ENCODE data around the gene BICRA.
A peak's percentile ranks its signal among the peaks of the same experiment; 100 is the strongest.
"Not testable (repeated sequence)": the region's sequence is repeated elsewhere in the genome, so short reads cannot be mapped to it uniquely, and the experiment has no call there.

The BICRA gene

GRCh38 chr19:47631681-47632446, 22.9 kb downstream of the BICRA start:
- ATAC-seq (ENCODE audit: low read depth) (no peak), DNase-seq (ENCODE audit: low spot score in 2 of 2) (no peak)
- Mint-ChIP-seq H3K9me3 (no peaks in the 10 kb centered on the region), H3K4me1 (peaks cover 21% of the 10 kb centered on the region), H3K4me3 (no peak overlapping the region), H3K27me3 (no peaks in the 10 kb centered on the region), H3K36me3 (peaks cover 31% of the 10 kb centered on the region), H3K27ac (peak overlapping the region; percentile 49)

GRCh38 chr19:47633517-47633916, 24.6 kb downstream of the BICRA start:
- peaks cover 2% of the 10 kb centered on the region for H3K9me3 Mint-ChIP-seq
- DNase-seq (ENCODE audit: low spot score in 2 of 2) (no peak), ATAC-seq (ENCODE audit: low read depth) (no peak)
- H3K4me3 Mint-ChIP-seq: no peak overlapping the region
- H3K27ac Mint-ChIP-seq: no peak overlapping the region
- peaks cover 39% of the 10 kb centered on the region for H3K36me3 Mint-ChIP-seq
- peaks cover 14% of the 10 kb centered on the region for H3K4me1 Mint-ChIP-seq
- H3K27me3 Mint-ChIP-seq: no peaks in the 10 kb centered on the region

GRCh38 chr19:47633996-47634395, 25.1 kb downstream of the BICRA start:
- Mint-ChIP-seq H3K9me3 (peaks cover 2% of the 10 kb centered on the region), H3K4me3 (no peak overlapping the region), H3K4me1 (peaks cover 13% of the 10 kb centered on the region), H3K36me3 (peaks cover 37% of the 10 kb centered on the region), H3K27ac (no peak overlapping the region), H3K27me3 (no peaks in the 10 kb centered on the region)
- no peak for DNase-seq (ENCODE audit: low spot score in 2 of 2)
- ATAC-seq (ENCODE audit: low read depth): no peak

GRCh38 chr19:47635152-47635754, 26.3 kb downstream of the BICRA start:
- H3K9me3 Mint-ChIP-seq; ATAC-seq (ENCODE audit: low read depth); H3K27me3 Mint-ChIP-seq; DNase-seq (ENCODE audit: low spot score in 2 of 2); H3K27ac Mint-ChIP-seq; H3K4me3 Mint-ChIP-seq: not testable (repeated sequence)
- H3K4me1 Mint-ChIP-seq: peaks cover 13% of the 10 kb centered on the region
- H3K36me3 Mint-ChIP-seq: peaks cover 30% of the 10 kb centered on the region

GRCh38 chr19:47637550-47637949, 28.6 kb downstream of the BICRA start:
- H3K4me1 Mint-ChIP-seq: peaks cover 14% of the 10 kb centered on the region
- peaks cover 2% of the 10 kb centered on the region for H3K9me3 Mint-ChIP-seq
- ATAC-seq (ENCODE audit: low read depth) (no peak), DNase-seq (ENCODE audit: low spot score in 2 of 2) (no peak)
- no peak overlapping the region for H3K27ac Mint-ChIP-seq
- H3K27me3 Mint-ChIP-seq: no peaks in the 10 kb centered on the region
- H3K4me3 Mint-ChIP-seq: no peak overlapping the region
- H3K36me3 Mint-ChIP-seq: peaks cover 19% of the 10 kb centered on the region

- H3K4me1 Mint-ChIP-seq: peaks cover 21% of the 10 kb centered on the region
- no peak for ATAC-seq (ENCODE audit: low read depth)
- no peak for DNase-seq (ENCODE audit: low spot score in 2 of 2)
- H3K4me3 Mint-ChIP-seq: no peak overlapping the region
- no peak overlapping the region for H3K27ac Mint-ChIP-seq
- H3K9me3 Mint-ChIP-seq: peaks cover 4% of the 10 kb centered on the region
- H3K36me3 Mint-ChIP-seq: peaks cover 26% of the 10 kb centered on the region
- no peaks in the 10 kb centered on the region for H3K27me3 Mint-ChIP-seq
Measured at GRCh38 chr19:47641891-47642485, 33.1 kb downstream of the BICRA start.

GRCh38 chr19:47643281-47643680, 34.3 kb downstream of the BICRA start:
- Mint-ChIP-seq H3K4me1 (peaks cover 23% of the 10 kb centered on the region), H3K4me3 (no peak overlapping the region), H3K27me3 (no peaks in the 10 kb centered on the region), H3K36me3 (peaks cover 27% of the 10 kb centered on the region), H3K27ac (no peak overlapping the region), H3K9me3 (peaks cover 2% of the 10 kb centered on the region)
- ATAC-seq (ENCODE audit: low read depth) (no peak), DNase-seq (ENCODE audit: low spot score in 2 of 2) (no peak)

GRCh38 chr19:47644199-47644598, 35.3 kb downstream of the BICRA start:
- ATAC-seq (ENCODE audit: low read depth): no peak
- Mint-ChIP-seq H3K36me3 (peaks cover 24% of the 10 kb centered on the region), H3K27me3 (no peaks in the 10 kb centered on the region), H3K4me1 (peaks cover 20% of the 10 kb centered on the region), H3K9me3 (peaks cover 2% of the 10 kb centered on the region), H3K4me3 (no peak overlapping the region), H3K27ac (no peak overlapping the region)
- DNase-seq (ENCODE audit: low spot score in 2 of 2): no peak

- H3K36me3 Mint-ChIP-seq: peaks cover 27% of the 10 kb centered on the region
- DNase-seq (ENCODE audit: low spot score in 2 of 2) (no peak), ATAC-seq (ENCODE audit: low read depth) (no peak)
- no peaks in the 10 kb centered on the region for H3K27me3 Mint-ChIP-seq
- peaks cover 20% of the 10 kb centered on the region for H3K4me1 Mint-ChIP-seq
- no peak overlapping the region for H3K4me3 Mint-ChIP-seq
- H3K27ac Mint-ChIP-seq: no peak overlapping the region
- H3K9me3 Mint-ChIP-seq: peaks cover 4% of the 10 kb centered on the region
Measured at GRCh38 chr19:47644743-47645482, 36.0 kb downstream of the BICRA start.

- DNase-seq (ENCODE audit: low spot score in 2 of 2): no peak
- H3K27ac Mint-ChIP-seq: no peak overlapping the region
- H3K4me3 Mint-ChIP-seq: no peak overlapping the region
- H3K9me3 Mint-ChIP-seq: peaks cover 4% of the 10 kb centered on the region
- no peaks in the 10 kb centered on the region for H3K27me3 Mint-ChIP-seq
- H3K4me1 Mint-ChIP-seq: peaks cover 27% of the 10 kb centered on the region
- H3K36me3 Mint-ChIP-seq: peaks cover 41% of the 10 kb centered on the region
- no peak for ATAC-seq (ENCODE audit: low read depth)
Measured at GRCh38 chr19:47646924-47647323, 38.0 kb downstream of the BICRA start.

GRCh38 chr19:47649588-47649987, 40.7 kb downstream of the BICRA start:
- no peaks in the 10 kb centered on the region for H3K27me3 Mint-ChIP-seq
- no peak overlapping the region for H3K4me3 Mint-ChIP-seq
- no peak overlapping the region for H3K27ac Mint-ChIP-seq
- H3K9me3 Mint-ChIP-seq: peaks cover 4% of the 10 kb centered on the region
- DNase-seq (ENCODE audit: low spot score in 2 of 2) (no peak), ATAC-seq (ENCODE audit: low read depth) (no peak)
- peaks cover 23% of the 10 kb centered on the region for H3K4me1 Mint-ChIP-seq
- H3K36me3 Mint-ChIP-seq: peaks cover 50% of the 10 kb centered on the region

GRCh38 chr19:47650700-47651099, 41.8 kb downstream of the BICRA start:
- no peak overlapping the region for H3K4me3 Mint-ChIP-seq
- no peak overlapping the region for H3K27ac Mint-ChIP-seq
- H3K36me3 Mint-ChIP-seq: peaks cover 44% of the 10 kb centered on the region
- ATAC-seq (ENCODE audit: low read depth): no peak
- H3K4me1 Mint-ChIP-seq: peaks cover 15% of the 10 kb centered on the region
- H3K9me3 Mint-ChIP-seq: peaks cover 4% of the 10 kb centered on the region
- H3K27me3 Mint-ChIP-seq: no peaks in the 10 kb centered on the region
- DNase-seq (ENCODE audit: low spot score in 2 of 2): no peak

- H3K36me3 Mint-ChIP-seq: peaks cover 41% of the 10 kb centered on the region
- no peak overlapping the region for H3K4me3 Mint-ChIP-seq
- H3K27ac Mint-ChIP-seq: no peak overlapping the region
- H3K4me1 Mint-ChIP-seq: peaks cover 12% of the 10 kb centered on the region
- H3K9me3 Mint-ChIP-seq: peaks cover 4% of the 10 kb centered on the region
- DNase-seq (ENCODE audit: low spot score in 2 of 2) (no peak), ATAC-seq (ENCODE audit: low read depth) (no peak)
- no peaks in the 10 kb centered on the region for H3K27me3 Mint-ChIP-seq
Measured at GRCh38 chr19:47651132-47651531, 42.2 kb downstream of the BICRA start.

GRCh38 chr19:47651691-47652090, 42.8 kb downstream of the BICRA start:
- DNase-seq (ENCODE audit: low spot score in 2 of 2) (no peak), ATAC-seq (ENCODE audit: low read depth) (no peak)
- Mint-ChIP-seq H3K27ac (no peak overlapping the region), H3K4me3 (no peak overlapping the region), H3K9me3 (peaks cover 4% of the 10 kb centered on the region), H3K27me3 (no peaks in the 10 kb centered on the region), H3K4me1 (peaks cover 12% of the 10 kb centered on the region), H3K36me3 (peaks cover 39% of the 10 kb centered on the region)
